A549 treated with Hydrocortisone at 1 μM for 4 hours (cell line): ENCODE data around the gene SBDS. TPM values are rescaled to one million over a fixed set of nuclear protein-coding genes. Genes with fewer than 3 reads are reported as not detected.

Experiments
- total RNA-seq: library from RNA; stranded (reverse); fragments of 200-300 nt; extraction: Qiagen RNA extraction; gene quantifications from 5 replicates; pipeline ENCODE4 v1.2.3, GENCODE V29; 2022

The SBDS gene
- total RNA-seq: 106 to 125 TPM (median 112 TPM) in 5 replicates

DNA sequence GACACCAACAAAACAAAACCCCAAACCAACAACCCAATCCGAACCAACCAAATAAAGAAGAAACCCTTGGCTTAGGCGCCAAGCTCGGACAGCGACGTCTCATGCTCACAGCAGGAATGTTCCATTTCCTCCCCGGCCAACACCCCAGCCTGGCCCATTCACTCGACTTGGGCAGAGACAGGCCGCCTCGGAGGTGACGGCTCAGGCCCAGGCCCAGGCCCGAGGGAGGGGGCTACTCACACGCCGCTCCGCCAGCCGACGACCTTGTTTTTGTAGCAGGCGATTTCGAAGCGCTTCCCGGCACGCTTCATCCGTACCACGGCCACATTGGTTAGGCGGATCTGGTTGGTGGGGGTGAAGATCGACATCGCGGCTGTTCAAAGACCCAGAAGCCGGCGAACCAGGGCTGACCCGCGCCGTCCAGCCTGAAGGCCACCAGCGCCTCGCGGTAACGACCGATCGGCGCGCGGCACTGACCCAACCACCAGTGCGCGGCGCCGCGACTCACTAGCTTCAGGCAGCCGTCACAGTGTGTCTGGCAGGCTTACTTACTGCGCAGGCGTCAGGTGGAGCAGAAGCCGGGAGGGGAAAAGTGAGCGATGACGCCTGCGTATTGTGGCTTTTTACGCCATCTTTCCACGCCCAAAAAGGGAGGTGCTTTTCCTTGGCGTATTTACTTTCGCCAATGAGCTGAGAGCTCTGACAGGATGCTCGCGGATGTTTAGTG is at the start of gene SBDS:
Gene SBDS (minus strand): TSS at position 537 of the 727 bp plus-strand sequence. CDS start 169 bp downstream, at position 368.

DNA sequence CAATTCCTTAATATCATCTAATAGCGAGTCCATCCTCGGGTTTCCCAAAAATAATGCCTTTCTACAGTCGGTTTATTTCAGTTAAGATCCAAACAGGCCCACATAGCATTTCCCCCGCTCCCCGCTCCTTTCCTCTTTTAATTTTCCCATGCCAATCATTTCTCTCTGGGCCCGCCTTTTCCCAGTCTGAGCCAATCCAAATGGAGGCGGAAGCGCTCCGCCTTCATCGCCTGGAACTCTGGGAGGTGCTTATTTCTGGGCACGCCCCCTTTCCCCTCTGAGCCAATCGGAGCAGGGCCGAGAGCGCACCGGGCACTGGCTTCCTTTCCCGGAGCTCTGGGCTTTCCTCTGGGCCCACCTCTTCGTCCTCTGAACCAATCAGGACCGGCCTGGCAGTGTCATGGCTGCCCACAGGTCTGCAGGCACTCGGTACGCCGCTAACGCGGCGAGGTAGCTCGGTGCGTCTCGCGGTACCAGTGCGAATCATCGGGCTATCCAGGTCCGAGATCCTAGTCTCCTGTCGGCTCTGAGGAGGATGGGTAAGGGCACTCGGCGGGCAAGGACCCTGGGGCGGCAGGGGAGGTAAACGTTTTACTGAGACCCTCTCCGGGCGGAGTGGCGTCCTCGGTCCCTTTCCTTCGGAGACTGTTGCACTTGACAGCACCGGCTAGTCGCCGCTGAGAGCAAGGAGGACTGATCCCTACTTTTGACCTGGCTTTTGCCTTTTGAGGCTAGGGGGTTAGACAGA is 1.2 kb upstream of the SBDS start, which contains the start of gene TYW1:
Gene TYW1 (plus strand): TSS at position 390 of the 748 bp plus-strand sequence. CDS start 146 bp downstream, at position 536.

Other genes starting within 250 kb of the SBDS start
- 76.0 to 93.2 TPM (median 87.5 TPM) in 5 replicates for gene TMEM248, start 74.4 kb downstream of the SBDS start, total RNA-seq
- 13.8 to 17.3 TPM (median 14.7 TPM) in 5 replicates for gene TYW1, start 1.2 kb upstream of the SBDS start, total RNA-seq